Spleen (tissue), 7 donors: ENCODE measurements around the gene CTF1.

Source experiments
- POLR2A ChIP-seq, 3 donors: fragments of 450-650 bp; IDR thresholded peaks; one replicate each; pipeline ENCODE4 v1.5.1; 2017; ENCODE audit warnings: antibody characterized with exemption in 3 of 3, mild to moderate bottlenecking in 1 of 3
- POLR2AphosphoS5 ChIP-seq, 3 donors: sonication (generic); formaldehyde crosslinking; IDR thresholded peaks; one replicate each; pipeline ENCODE4 v1.5.1; 2017; ENCODE audit warnings: antibody characterized with exemption in 3 of 3
- TF ChIP-seq, protein P1 (sequence below), 11 experiments: fragments of 200-600 bp in 7 of 11; fragments of 450-650 bp in 4 of 11; sonication (generic) in 4 of 11; IDR thresholded peaks in 8 of 11; conservative IDR thresholded peaks in 3 of 11; 1 replicate in 7 of 11; 2 replicates in 4 of 11; pipeline versions ENCODE4 v1.4.0 to v1.8.0; 2016 to 2021; ENCODE audit warnings: antibody characterized with exemption in 11 of 11, inconsistent platforms in 4 of 11, mild to moderate bottlenecking in 1 of 11
- donor health status: DM: no; HTN: no; CAD: no; lungs with moderate emphysema.
- donor health status: DM: no; HTN: no; CAD: no.
- donor health status: DM: no; HTN: no; CAD: no.

DNA sequence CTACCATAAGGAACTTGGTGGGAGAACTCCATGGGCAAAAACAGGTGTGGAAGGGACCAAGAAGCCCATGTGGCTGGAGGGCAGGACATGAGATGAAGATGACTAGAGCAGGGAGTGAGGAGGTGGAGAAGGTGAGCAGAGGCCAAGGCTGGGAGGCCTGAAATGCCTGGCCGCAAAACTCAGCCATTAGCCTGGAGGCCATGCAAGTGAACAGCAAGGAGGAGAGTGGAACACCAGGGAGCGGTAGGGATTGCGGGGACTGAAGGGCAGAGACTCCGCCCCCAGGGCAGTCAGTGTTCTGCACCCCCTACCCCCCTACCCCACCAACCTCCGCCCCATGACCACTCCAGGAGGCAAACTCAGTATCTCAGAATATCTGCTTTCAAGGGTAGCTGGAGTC is 19.5 kb upstream of the CTF1 start:
- TF ChIP-seq POLR2AphosphoS5 (IDR thresholded peaks at IDR 0.05) (no peak), POLR2A (IDR thresholded peaks at IDR 0.05) (no peak)
- TF ChIP-seq, protein P1, sequence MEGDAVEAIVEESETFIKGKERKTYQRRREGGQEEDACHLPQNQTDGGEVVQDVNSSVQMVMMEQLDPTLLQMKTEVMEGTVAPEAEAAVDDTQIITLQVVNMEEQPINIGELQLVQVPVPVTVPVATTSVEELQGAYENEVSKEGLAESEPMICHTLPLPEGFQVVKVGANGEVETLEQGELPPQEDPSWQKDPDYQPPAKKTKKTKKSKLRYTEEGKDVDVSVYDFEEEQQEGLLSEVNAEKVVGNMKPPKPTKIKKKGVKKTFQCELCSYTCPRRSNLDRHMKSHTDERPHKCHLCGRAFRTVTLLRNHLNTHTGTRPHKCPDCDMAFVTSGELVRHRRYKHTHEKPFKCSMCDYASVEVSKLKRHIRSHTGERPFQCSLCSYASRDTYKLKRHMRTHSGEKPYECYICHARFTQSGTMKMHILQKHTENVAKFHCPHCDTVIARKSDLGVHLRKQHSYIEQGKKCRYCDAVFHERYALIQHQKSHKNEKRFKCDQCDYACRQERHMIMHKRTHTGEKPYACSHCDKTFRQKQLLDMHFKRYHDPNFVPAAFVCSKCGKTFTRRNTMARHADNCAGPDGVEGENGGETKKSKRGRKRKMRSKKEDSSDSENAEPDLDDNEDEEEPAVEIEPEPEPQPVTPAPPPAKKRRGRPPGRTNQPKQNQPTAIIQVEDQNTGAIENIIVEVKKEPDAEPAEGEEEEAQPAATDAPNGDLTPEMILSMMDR (IDR thresholded peaks at IDR 0.05 in 8 of 11, conservative IDR thresholded peaks at IDR 0.05 in 3 of 11) = no peak
